ENCODE data around the gene KCNJ4. TPM values are rescaled to one million over a fixed set of nuclear protein-coding genes. Genes with fewer than 3 reads are reported as not detected.

Gene KCNJ4
- total RNA-seq, 1 experiment from 2014 or later, result 0.18 TPM

- no peak overlapping the region for H3K27ac ChIP-seq (ENCODE audit: low read length)
- no peak overlapping the region for H3K4me3 ChIP-seq (ENCODE audit: low read depth in 2 of 2, low read length in 2 of 2)
- TF ChIP-seq REST (IDR thresholded peaks at IDR 0.05; ENCODE audit: insufficient read depth in 1 of 2, low read depth in 2 of 2, low read length in 1 of 2) (no peak), POLR2AphosphoS5 (IDR thresholded peaks at IDR 0.05; ENCODE audit: low read depth, low read length) (no peak), TCF7L2 (IDR thresholded peaks at IDR 0.05; ENCODE audit: low read depth, low read length) (no peak), SIN3A (IDR thresholded peaks at IDR 0.05; ENCODE audit: borderline replicate concordance, insufficient read depth, low read depth, low read length) (no peak), CTCF (IDR thresholded peaks at IDR 0.05) (no peak)
- no peaks in the 10 kb centered on the region for H3K9me3 ChIP-seq (ENCODE audit: control insufficient read depth, insufficient read depth, low read depth, low read length)
- no peaks in the 10 kb centered on the region for H3K4me1 ChIP-seq (ENCODE audit: control insufficient read depth, insufficient read depth, low read length)
- H3K36me3 ChIP-seq (ENCODE audit: control insufficient read depth, insufficient read depth, low read length), result no peaks in the 10 kb centered on the region
- POLR2A ChIA-PET, result no interaction called here
- no TSS peak for BruUV-seq (replicated peaks)
- ATAC-seq (no peak), DNase-seq (ENCODE audit: low read depth, low spot score) (no peak)
- CTCF ChIA-PET, result interaction anchor here (0.6 kb wide), 1 partner anchor 26 kb away, joined by 7 read pairs; no protein-coding TSS in a partner anchor
- intact Hi-C loops (cut with micrococcal nuclease; ENCODE audit: unreplicated experiment) (no loop called here), in situ Hi-C loops (cut with HindIII; ENCODE audit: low pct_unique_long_range_greater_than_20kb, low sequenced_read_pairs) (no loop called here)
- no peaks in the 10 kb centered on the region for H3K27me3 ChIP-seq (ENCODE audit: control insufficient read depth, insufficient read depth, low read length)
Measured at GRCh38 chr22:38444783-38445182, 10.2 kb downstream of the KCNJ4 start.

GRCh38 chr22:38443628-38444521 is 11.1 kb downstream of the KCNJ4 start:
- CTCF ChIA-PET, result interaction anchor here (0.6 kb wide), 1 partner anchor 26 kb away, joined by 7 read pairs; no protein-coding TSS in a partner anchor
- no peak for ATAC-seq
- no peaks in the 10 kb centered on the region for H3K27me3 ChIP-seq (ENCODE audit: control insufficient read depth, insufficient read depth, low read length)

More at GRCh38 chr22:38443628-38444521, 11.1 kb downstream of the KCNJ4 start:
- no peaks in the 10 kb centered on the region for H3K36me3 ChIP-seq (ENCODE audit: control insufficient read depth, insufficient read depth, low read length)
- no peaks in the 10 kb centered on the region for H3K4me1 ChIP-seq (ENCODE audit: control insufficient read depth, insufficient read depth, low read length)
- H3K4me3 ChIP-seq (ENCODE audit: low read depth in 2 of 2, low read length in 2 of 2), result no peak overlapping the region
- H3K27ac ChIP-seq (ENCODE audit: low read length), result no peak overlapping the region
- intact Hi-C loops (cut with micrococcal nuclease; ENCODE audit: unreplicated experiment) (no loop called here), in situ Hi-C loops (cut with HindIII; ENCODE audit: low pct_unique_long_range_greater_than_20kb, low sequenced_read_pairs) (no loop called here)
- BruUV-seq (replicated peaks), result no TSS peak
- POLR2A ChIA-PET, result no interaction called here
- TF ChIP-seq CTCF (IDR thresholded peaks at IDR 0.05), result no peak
- DNase-seq (ENCODE audit: low read depth, low spot score), result no peak
- no peaks in the 10 kb centered on the region for H3K9me3 ChIP-seq (ENCODE audit: control insufficient read depth, insufficient read depth, low read depth, low read length)

Data from Panc1 (cell line).